NCI-H524 treated with DMSO at 0.1 percent for 48 hours (cell line): ENCODE measurements around the gene HBP1.
A peak's percentile ranks its signal among the peaks of the same experiment; 100 is the strongest.
"Not testable (repeated sequence)": the region's sequence is repeated elsewhere in the genome, so short reads cannot be mapped to it uniquely, and the experiment has no call there.

Experiments used
- DNase-seq: peaks from one replicate; lab custom pipeline; 2025; lab: John Stamatoyannopoulos, UW

The HBP1 gene, protein sequence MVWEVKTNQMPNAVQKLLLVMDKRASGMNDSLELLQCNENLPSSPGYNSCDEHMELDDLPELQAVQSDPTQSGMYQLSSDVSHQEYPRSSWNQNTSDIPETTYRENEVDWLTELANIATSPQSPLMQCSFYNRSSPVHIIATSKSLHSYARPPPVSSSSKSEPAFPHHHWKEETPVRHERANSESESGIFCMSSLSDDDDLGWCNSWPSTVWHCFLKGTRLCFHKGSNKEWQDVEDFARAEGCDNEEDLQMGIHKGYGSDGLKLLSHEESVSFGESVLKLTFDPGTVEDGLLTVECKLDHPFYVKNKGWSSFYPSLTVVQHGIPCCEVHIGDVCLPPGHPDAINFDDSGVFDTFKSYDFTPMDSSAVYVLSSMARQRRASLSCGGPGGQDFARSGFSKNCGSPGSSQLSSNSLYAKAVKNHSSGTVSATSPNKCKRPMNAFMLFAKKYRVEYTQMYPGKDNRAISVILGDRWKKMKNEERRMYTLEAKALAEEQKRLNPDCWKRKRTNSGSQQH

DNA sequence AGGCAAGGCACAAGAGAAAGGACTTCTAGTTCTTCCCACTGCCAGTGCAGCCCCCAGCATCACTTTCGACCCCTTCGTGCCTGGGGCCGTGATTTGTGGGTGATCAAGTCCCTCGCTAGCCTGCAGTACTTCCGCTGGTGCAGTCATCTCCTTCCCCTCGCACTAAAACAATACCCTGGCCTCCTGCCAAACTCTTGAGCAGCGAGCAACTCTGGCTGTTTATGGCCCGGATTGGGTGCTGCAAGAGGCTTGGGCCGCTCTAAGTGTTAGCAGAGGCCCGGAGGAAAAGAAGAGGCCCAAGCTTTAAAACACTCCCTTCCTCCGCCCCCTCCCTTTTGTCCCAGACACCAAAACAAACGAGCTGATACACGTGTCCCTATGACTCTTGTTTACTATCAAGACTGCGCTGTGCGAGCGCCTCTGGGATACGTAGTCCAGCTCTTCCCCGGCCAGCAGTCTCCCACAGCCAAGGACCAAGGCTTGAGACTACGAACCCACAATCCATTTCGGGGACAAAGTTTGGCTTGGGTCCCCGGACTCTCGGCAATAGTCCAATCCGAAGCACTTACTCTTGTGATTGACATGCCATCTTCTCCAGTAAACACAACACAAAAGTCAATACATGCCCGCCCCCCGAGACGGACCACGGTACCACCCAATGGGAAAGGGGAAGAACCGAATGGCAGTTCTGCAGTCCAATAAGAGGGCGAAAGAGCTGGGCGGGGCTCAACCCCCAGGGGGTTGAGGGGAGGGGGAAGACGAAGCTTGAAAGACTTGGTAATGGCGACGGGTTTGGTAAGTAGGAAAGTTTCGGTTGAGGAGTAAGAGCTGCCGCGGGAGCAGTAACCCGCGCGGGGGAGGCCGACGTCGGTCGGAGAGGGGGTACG is at the start of gene HBP1:
Gene HBP1 (plus strand): TSS at position 771 of the 887 bp plus-strand sequence. CDS start 10,891 bp downstream, outside the sequence.
- DNase-seq: peak; percentile 99

DNA sequence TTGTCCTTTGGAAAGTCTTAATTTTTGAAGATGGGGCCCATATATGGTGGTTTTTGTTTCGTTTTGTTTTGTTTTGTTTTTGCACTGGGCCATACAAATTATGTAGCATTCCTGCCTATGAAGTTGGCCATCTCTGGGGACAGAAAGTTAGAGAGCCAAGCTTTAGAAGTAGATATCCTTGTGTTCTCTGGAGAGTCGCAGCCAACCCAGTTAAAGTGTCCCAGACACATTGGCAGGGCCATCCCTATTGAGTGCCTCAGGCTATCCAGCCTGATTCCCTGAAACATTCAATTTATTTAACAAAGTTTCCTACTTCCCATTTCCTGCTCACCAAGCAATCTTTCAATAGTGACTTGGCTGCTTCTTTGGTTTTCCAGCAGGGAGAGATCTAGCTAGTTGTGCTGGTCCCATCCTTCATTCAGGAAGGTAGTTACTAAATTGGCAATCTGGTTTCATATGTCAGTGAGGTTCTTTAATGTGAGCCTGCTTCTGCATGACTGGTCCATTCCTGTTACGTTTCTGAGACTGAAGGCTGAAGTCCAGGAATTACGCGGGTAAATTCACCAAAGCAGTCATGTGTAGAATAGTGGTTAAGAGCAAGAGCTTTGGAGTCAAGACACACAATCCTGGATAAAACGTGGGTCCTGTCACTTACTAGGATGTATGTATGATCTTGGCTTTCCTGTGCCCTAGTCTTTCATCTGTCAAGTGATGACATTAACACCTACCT is 49.3 kb upstream of the HBP1 start:
- DNase-seq: no peak

DNA sequence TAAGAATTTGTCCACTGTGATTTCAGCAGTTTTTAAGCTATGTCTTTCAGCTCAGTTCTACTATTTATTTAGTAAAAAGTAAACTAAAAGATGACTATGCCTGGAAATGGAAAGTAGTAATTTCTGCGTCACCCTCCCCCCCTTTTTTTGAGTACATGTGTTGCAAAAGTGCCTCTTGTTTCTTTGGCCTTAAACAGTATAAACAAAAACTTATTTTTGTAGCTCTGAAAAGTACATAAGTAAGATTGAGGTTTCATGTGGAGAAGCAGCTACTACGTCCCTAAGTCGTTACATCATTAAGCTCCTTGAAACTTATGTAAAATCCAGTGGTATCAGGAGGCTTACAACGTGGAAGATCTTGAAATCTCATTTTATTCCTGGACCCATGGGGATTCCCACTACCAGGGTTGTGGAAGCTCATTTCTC is 46.3 kb upstream of the HBP1 start:
- DNase-seq: no peak

DNA sequence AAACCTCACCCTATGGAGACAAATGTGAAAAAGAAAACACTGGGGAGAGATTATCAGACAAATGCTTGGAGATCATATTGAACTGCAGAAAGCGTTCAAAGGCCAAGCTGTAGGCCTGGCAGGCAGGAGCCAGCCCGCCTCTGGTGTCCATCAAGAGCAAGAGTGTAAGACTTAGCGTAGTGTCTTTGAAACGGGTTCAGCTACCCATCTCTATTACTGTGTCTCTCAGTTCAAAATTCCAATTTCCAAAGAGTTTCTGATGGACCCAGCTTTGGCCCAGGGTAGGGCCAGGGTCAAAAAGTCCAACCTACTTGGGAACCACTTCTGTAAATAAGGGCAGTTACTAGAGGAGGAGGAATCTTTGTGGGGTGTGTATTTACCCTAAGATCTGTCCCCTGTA is 45.4 kb upstream of the HBP1 start:
- DNase-seq: no peak

DNA sequence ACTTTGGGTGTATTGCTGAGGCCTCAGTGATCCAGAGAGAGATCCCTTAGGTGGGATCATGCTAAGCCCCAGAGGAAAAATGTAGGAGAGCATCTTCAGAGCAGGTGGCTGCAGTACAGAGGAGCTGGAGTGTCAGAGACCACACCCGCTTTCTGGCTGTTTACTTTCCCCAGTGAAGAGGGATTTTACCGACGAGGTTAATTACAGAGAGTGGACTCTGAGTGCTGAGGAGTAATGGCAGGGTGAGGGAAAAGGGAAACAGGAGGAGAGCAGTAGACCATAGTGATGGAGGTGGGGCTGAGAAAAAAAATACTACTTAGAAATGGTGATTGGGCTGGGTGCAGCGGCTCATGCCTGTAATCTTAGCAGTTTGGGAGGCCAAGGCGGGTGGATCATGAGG is 43.3 kb upstream of the HBP1 start:
- DNase-seq: no peak

DNA sequence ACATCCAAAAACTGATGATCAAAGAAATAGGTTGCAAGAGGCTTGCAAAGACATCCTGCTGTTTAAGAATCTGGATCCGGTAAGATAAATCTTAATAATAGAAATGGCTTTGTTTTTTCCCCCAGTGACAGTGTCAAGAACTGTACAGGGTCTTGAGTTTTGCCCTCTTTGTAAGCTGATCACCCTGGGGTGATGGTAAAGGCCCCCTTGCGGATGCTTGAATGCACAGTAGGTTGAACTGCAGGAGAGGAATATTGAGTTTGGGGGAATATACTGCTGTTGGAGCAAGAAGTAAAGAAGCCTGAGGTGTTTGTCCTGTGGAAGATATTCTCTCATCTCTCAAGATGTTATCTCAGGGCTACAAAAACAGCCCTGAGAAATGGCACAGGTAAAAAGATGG is 40.6 kb upstream of the HBP1 start:
- no peak for DNase-seq

DNA sequence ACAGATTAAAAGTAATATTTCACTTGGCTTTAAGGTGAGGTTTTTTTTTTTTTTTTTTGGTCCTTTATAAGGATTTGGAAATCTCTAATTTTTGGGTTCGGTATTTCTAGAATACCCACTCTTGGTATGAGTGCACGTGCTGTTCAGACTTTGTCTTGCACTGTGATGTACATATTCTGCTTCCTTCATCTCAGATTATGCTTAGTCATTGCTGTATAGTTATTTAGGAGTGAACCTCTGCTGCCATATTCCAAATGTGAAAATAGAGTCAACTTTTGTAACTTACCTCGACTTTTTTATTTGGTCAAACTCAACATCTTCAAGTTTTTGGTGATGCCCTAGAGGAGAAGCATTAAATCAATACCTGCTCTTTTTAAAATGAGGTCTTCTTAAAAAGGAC is 40.1 kb upstream of the HBP1 start:
- DNase-seq: no peak

DNA sequence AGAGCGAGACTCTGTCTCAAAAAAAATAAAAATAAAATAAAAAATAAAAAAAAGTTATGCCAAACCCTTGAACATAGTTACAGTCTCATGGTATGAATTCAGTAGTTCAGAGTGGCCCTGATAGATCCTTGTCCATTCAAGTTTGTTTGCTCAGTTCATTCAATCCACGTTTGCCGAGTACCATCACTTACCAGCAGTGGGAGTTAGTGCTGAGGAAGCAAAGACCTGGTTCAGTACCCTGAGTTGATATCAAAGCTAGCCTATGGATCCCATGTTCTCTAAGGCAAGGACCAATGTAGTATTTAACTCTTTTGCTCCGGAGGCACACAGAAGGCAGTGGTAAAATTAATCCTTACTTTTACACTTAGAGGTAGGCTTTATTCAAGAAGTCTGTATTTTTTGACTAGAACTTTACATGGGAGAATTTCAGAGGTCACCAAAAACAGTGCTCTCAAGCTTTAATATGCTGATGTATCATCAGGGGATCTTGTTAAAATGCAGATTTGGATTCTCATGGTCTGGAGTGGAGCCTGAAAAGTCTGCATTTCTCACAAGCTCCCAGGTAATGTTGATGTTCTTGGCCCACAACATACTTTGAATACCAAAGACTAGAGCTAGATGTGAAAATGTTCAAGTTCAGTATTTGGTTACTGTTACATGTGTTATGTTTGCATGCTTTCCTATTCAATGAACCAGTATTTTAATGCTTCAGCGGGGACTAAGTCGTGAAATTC is 38.1 kb upstream of the HBP1 start:
- no peak for DNase-seq

DNA sequence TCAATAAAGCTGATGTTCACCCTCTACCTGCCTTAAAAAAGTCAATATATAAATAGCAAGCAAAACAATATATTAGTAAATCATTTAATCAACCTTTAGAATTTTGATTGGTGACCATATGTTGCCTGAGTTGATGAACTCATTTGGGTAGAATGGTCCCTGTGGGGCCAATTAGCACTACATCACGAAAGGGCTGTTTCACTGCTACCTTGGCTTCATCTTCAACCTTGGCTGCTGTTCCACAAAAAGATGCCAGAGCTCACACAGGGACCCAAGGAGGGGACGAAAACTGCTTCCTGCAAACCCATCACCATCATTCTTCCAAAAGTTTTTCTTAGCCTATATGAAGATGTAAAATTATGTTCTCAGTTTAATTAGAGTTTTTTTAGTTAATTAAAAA is 35.4 kb upstream of the HBP1 start:
- no peak for DNase-seq

DNA sequence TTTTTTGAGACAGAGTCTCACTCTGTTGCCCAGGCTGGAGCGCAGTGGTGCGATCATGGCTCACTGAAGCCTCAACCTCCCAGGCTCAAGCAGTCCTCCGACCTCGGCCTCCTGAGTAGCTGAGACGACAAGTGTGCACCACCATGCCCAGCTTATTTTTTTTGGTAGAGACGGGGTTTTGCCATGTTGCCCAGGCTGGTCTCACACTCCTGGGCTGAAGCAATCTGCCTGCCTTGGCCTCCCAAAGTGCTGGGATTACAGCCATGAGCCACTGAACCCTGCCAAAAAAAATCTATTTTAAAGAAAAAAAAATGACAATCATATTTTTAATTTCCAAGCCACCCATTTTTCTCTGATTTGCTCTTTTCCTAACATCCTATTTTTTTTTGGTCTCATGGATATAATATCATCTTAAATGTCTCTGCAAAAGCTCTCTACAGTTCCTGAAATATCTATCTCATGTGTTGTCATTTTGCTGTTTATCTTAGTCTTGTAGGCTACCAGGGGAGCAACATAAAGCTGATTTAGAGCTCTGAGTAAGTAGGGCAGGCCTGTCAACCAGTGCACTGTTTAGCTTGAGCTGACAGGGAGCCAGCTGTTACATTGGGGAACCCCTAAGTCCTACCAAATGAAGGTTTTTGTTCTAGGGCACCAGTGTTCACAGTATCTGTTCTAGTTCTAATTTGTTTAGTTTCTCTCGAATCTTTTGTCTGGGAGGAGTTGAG is 29.9 kb upstream of the HBP1 start:
- DNase-seq: no peak

DNA sequence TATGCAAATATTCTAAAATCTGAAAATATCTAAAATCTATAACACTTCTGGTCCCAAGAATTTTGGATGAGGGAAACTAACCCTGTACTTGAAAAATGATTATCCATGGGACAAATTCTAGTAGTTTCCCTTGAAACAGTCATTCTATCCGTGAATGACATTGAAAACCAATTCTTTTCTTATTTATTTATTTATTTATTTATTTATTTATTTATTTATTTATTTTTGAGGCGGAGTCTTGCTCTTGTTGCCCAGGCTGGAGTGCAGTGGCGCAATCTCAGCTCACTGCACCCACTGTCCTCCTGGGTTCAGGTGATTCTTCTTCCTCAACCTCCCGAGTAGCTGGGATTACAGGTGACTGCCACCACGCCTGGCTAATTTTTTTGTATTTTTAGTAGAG is 24.9 kb upstream of the HBP1 start:
- DNase-seq: not testable (repeated sequence)

DNA sequence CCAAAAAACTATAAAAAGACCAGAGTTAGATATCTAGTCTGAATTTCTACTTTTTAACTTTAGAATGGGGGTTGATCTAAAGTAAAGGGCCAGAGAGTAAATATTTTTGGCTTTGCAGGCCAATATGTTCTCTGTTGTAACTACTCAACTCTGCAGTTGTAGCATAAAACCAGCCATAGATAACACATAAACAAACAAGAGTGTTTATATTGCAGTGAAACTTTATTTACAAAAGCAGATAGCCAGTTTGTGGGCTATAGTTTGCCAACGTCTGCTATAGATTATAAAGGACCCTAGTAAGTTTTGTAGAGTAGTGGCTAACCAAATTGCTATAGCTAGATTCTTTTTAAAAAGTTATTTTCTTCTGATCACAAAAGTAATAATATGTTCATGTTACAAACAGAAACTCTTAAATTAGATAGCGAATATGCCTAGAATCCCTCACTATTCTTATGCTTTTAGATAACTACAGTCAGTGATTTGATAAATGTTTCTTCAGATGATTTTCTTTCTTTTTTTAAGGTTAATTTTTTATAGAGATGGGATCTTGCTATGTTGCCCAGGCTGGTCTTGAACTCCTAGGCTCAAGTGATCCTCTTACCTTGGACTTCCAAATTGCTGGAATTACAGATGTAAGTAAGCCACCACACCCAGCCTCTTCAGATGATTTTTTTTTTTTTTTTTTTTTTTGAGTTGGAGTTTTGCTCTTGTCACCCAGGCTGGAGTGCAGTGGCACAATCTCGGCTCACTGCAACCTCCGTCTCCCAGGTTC is 23.6 kb upstream of the HBP1 start:
- no peak for DNase-seq

DNA sequence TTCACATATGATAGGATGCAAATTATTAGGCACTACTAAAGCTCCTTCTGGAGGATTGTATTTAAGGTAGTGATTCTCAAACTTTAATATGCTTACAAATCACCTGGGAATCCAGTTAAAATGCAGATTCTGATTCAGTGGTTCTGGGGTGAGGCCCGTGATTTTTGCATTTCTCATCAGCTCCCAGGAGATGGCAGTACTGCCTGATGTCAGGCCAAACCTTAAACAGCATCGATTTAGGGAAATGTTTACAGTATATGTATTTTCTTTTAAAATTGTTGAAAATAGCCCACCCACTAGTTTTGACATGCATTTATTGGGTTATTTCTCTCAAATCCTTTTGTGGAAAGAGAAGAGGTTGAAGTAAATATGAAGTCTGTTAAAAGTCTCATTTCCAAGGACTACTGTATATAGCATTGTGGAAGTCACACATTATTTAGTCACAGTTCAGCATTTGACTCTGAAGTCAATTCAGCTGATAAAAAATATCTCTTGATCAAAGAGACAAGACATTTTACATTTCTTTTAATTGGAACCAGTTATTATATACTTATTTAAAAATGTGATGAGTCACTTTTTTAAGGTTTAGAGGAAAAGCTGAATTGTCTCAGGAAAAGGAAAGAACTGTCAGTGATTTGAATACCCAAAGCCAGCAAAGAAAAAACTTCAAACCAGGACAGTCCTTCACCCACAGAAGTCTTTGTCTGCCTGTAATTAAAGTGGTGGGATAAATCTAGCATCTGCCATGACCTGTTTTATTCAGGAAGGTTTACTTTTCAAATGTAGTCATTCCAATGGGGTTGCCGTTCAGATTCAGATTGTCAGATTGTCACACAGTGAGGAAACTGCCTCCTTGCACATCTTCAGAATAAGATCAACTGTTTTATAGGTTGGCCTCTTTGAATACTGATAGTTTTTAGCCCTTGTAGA is 21.1 kb upstream of the HBP1 start:
- DNase-seq: no peak

DNA sequence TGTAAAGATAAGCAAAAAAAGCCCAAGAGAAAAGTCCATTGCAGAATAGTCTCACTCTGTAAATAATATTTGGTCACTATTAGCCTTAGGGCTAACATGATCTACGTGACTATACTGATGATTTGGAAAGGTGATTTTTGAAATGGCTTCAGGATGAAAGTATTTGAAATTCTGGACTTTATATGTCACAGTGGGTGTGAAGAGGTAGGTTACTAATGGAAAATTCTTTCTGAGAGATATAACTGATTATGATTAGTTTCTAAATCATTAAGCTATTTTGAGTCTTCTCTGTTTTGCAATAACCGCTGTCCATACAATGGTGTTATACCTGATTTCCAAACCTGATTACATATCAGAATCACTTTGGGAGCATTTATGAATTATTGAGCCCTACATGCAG is 20.1 kb upstream of the HBP1 start:
- DNase-seq: no peak

DNA sequence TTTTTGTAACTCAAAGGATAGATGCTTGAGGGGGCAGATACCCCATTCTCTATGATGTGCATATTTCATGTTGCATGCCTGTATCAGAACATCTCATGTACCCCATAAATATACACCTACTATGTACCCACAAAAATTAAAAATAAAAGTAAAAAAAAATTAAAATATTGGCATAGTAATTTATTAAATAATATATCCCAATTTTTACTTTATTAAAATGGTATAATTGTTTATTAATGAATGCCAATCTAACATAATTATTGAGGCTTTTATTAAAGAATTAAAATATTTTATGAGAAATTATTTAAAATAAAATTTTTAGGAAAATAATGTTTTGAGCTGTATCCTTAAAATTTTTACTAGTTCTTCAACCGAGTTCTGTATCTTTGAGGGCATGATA is 18.9 kb upstream of the HBP1 start:
- no peak for DNase-seq

DNA sequence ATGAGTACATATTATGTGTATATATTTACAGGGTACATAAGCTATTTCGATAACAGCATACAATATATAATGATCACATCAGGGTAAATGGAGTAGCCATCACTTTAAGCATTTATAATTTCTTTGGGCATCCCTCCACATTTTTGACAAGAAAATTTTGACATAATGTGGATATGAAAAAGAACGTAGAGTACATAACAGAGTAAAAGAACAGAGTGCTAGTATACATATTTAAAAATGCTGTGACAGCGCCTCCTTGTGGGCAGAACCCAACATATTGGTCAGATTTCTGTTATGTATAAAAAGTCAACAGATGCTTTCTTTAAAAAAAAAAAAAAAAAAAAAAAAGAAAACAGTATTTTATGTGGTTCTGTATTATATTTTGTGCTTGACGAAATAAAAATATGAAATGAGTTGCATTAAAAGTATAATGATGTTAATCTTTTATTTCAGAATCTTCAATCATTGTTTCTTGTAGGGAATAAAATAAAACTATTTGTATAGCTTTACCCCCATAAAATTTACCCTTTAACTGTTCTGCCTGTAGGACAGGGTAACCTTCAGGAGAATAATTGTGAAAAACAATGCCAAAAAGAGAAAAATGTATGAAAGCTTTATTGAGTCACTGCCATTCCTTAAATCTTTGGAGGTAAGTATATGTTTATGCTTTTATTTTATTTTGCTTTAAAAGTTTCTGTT is 18.3 kb upstream of the HBP1 start:
- DNase-seq: no peak

DNA sequence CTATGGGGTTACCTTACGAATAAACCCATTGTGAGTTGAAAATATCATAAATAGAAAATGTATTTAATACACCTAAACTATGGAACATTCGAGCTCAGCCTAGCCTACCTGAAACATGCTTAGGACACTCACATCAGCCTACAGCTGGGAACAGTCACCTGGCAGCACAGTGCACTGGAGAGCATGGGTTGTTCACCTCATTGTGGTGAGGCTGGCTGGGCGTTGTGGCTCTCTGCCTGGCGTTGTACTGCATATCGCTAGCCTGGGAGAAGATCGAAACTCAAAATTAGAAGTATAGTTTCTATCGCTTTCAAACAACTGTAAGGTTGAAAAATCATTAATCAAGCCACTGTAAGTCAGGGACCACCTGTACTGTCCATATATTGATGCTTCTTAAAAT is 17.3 kb upstream of the HBP1 start:
- no peak for DNase-seq

DNA sequence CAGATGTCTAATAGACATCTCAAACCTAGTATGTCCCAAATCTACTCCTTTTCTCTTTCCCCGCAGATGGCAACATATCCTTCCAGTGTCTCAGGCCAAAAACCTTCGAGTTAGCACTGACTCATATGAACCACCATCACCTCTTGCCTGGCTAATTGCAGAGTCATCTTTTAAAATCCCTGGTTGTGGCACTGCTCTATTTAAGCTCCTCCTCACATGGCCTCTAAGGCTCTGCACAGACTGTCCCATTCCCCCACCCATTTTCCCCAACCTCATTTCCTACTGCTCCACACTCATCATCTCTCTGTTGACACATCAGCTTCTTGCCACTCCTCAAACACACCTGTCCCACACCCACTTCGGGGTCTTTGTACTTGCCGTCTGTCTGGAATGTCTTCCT is 16.8 kb upstream of the HBP1 start:
- DNase-seq: no peak
